A549 (cell line): Measurements from ENCODE around the gene ZNF57. TPM values are rescaled to one million over a fixed set of nuclear protein-coding genes. Genes with fewer than 3 reads are reported as not detected.

ENCODE experiments used
- polyA plus RNA-seq, 4 experiments: library from polyadenylated mRNA; depleted of rRNA in 3 of 4; stranded (reverse); fragments of >200 nt; fragmentation: RNase III in 1 of 4; extraction: RNeasy Plus Mini Kit Qiagen cat#74134 plus additional on column Dnase treatment in 1 of 4; gene quantifications; 2 replicates in 3 of 4; 3 replicates in 1 of 4; pipeline ENCODE4 v1.2.3, GENCODE V29; 2011 to 2017

ZNF57 gene
- polyA plus RNA-seq, 2 of the 4 experiments (the other 2 are of a cell fraction) = 2.5 to 2.6 TPM

Other genes with a start within 250 kb of the ZNF57 start
- 0.04 and 0.08 TPM in 2 replicates for gene GNG7, start 198.2 kb upstream of the ZNF57 start, polyA plus RNA-seq (2011; rRNA removed)
- 0.06 to 0.08 TPM (median 0.07 TPM) in 3 replicates for gene GNG7, start 198.2 kb upstream of the ZNF57 start, polyA plus RNA-seq (2017; fragmentation: RNase III; extraction: RNeasy Plus Mini Kit Qiagen cat#74134 plus additional on column Dnase treatment)
- gene DIRAS1, start 179.6 kb upstream of the ZNF57 start, polyA plus RNA-seq (2011; rRNA removed) = 1.6 and 2.5 TPM in 2 replicates
- 2.6 to 4.3 TPM (median 3.7 TPM) in 3 replicates for gene DIRAS1, start 179.6 kb upstream of the ZNF57 start, polyA plus RNA-seq (2017; fragmentation: RNase III; extraction: RNeasy Plus Mini Kit Qiagen cat#74134 plus additional on column Dnase treatment)
- gene SLC39A3, start 160.9 kb upstream of the ZNF57 start, polyA plus RNA-seq (2011; rRNA removed) = 29.6 and 38.1 TPM in 2 replicates
- 25.0 to 28.3 TPM (median 26.5 TPM) in 3 replicates for gene SLC39A3, start 160.9 kb upstream of the ZNF57 start, polyA plus RNA-seq (2017; fragmentation: RNase III; extraction: RNeasy Plus Mini Kit Qiagen cat#74134 plus additional on column Dnase treatment)
- gene SGTA, start 117.7 kb upstream of the ZNF57 start, polyA plus RNA-seq (2011; rRNA removed) = 39.1 and 44.4 TPM in 2 replicates
- gene SGTA, start 117.7 kb upstream of the ZNF57 start, polyA plus RNA-seq (2017; fragmentation: RNase III; extraction: RNeasy Plus Mini Kit Qiagen cat#74134 plus additional on column Dnase treatment) = 47.6 to 51.6 TPM (median 48.0 TPM) in 3 replicates
- gene THOP1, start 115.4 kb upstream of the ZNF57 start, polyA plus RNA-seq (2011; rRNA removed) = 43.5 and 46.7 TPM in 2 replicates
- gene THOP1, start 115.4 kb upstream of the ZNF57 start, polyA plus RNA-seq (2017; fragmentation: RNase III; extraction: RNeasy Plus Mini Kit Qiagen cat#74134 plus additional on column Dnase treatment) = 87.7 to 90.5 TPM (median 89.9 TPM) in 3 replicates
- 0.54 and 0.75 TPM in 2 replicates for gene ZNF554, start 81.1 kb upstream of the ZNF57 start, polyA plus RNA-seq (2011; rRNA removed)
- 0.33 to 0.65 TPM (median 0.63 TPM) in 3 replicates for gene ZNF554, start 81.1 kb upstream of the ZNF57 start, polyA plus RNA-seq (2017; fragmentation: RNase III; extraction: RNeasy Plus Mini Kit Qiagen cat#74134 plus additional on column Dnase treatment)
- gene ZNF555, start 59.5 kb upstream of the ZNF57 start, polyA plus RNA-seq (2011; rRNA removed) = 2.3 and 3.7 TPM in 2 replicates
- gene ZNF555, start 59.5 kb upstream of the ZNF57 start, polyA plus RNA-seq (2017; fragmentation: RNase III; extraction: RNeasy Plus Mini Kit Qiagen cat#74134 plus additional on column Dnase treatment) = 1.4 to 1.7 TPM (median 1.5 TPM) in 3 replicates
- not detected in 2 replicates for gene ZNF556, start 33.6 kb upstream of the ZNF57 start, polyA plus RNA-seq (2011; rRNA removed)
- not detected in 3 replicates for gene ZNF556, start 33.6 kb upstream of the ZNF57 start, polyA plus RNA-seq (2017; fragmentation: RNase III; extraction: RNeasy Plus Mini Kit Qiagen cat#74134 plus additional on column Dnase treatment)
- gene ZNF77, start 44.0 kb downstream of the ZNF57 start, polyA plus RNA-seq (2011; rRNA removed) = 3.4 and 4.1 TPM in 2 replicates
- 1.7 to 1.9 TPM (median 1.7 TPM) in 3 replicates for gene ZNF77, start 44.0 kb downstream of the ZNF57 start, polyA plus RNA-seq (2017; fragmentation: RNase III; extraction: RNeasy Plus Mini Kit Qiagen cat#74134 plus additional on column Dnase treatment)
- 3.1 and 6.1 TPM in 2 replicates for gene TLE6, start 76.6 kb downstream of the ZNF57 start, polyA plus RNA-seq (2011; rRNA removed)
- gene TLE6, start 76.6 kb downstream of the ZNF57 start, polyA plus RNA-seq (2017; fragmentation: RNase III; extraction: RNeasy Plus Mini Kit Qiagen cat#74134 plus additional on column Dnase treatment) = 4.2 to 5.4 TPM (median 5.1 TPM) in 3 replicates
- 2.1 and 2.7 TPM in 2 replicates for gene TLE2, start 128.4 kb downstream of the ZNF57 start, polyA plus RNA-seq (2011; rRNA removed)
- gene TLE2, start 128.4 kb downstream of the ZNF57 start, polyA plus RNA-seq (2017; fragmentation: RNase III; extraction: RNeasy Plus Mini Kit Qiagen cat#74134 plus additional on column Dnase treatment) = 1.9 to 3.1 TPM (median 2.6 TPM) in 3 replicates
- 171 and 183 TPM in 2 replicates for gene TLE5, start 161.6 kb downstream of the ZNF57 start, polyA plus RNA-seq (2011; rRNA removed)
- gene TLE5, start 161.6 kb downstream of the ZNF57 start, polyA plus RNA-seq (2017; fragmentation: RNase III; extraction: RNeasy Plus Mini Kit Qiagen cat#74134 plus additional on column Dnase treatment) = 191 to 231 TPM (median 216 TPM) in 3 replicates
- 5.5 and 8.6 TPM in 2 replicates for gene GNA11, start 193.4 kb downstream of the ZNF57 start, polyA plus RNA-seq (2011; rRNA removed)
- gene GNA11, start 193.4 kb downstream of the ZNF57 start, polyA plus RNA-seq (2017; fragmentation: RNase III; extraction: RNeasy Plus Mini Kit Qiagen cat#74134 plus additional on column Dnase treatment) = 29.0 to 32.8 TPM (median 30.5 TPM) in 3 replicates
- 0.06 and 0.07 TPM in 2 replicates for gene GNA15, start 235.1 kb downstream of the ZNF57 start, polyA plus RNA-seq (2011; rRNA removed)
- gene GNA15, start 235.1 kb downstream of the ZNF57 start, polyA plus RNA-seq (2017; fragmentation: RNase III; extraction: RNeasy Plus Mini Kit Qiagen cat#74134 plus additional on column Dnase treatment) = 0.04 TPM in 1 of 3 replicates, not detected in the others